Inferior parietal cortex (tissue), 1 donor: ENCODE data around the gene MX2.

Source experiments
- DNase-seq: peaks from one replicate; pipeline ENCODE4 v3.0.0-alpha.2; 2016; ENCODE audit errors: extremely low spot score

MX2 gene

DNA sequence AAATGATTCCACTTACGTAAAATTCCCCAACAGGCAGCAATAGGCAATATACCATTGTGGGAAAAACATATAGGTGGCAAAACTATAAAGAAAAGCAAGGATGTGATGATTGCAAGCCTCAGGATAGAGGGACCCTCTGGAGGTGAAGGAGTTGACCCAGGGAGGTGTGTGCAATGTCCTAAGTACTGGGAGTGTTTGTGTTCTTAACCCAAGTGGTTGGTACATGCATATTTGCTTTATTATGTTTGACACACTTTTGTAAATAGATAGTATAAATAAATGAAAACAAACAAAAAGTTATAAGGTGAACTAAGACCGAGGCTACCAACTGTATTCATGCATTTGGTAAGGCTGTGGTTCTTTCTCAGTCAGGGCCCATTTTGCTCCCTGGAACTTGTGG, 71.7 kb downstream of the MX2 start:
- no peak for DNase-seq

DNA sequence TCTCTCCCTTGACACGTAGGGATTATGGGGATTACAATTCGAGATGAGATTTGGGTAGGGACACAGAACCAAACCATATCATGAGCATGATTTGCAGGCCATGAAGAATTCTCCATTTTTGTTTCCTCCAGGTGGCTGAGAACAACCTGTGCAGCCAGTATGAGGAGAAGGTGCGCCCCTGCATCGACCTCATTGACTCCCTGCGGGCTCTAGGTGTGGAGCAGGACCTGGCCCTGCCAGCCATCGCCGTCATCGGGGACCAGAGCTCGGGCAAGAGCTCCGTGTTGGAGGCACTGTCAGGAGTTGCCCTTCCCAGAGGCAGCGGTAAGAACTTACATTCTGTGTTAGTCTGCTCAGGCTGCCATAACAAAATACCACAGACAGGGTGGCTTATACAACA, 73.9 kb downstream of the MX2 start:
- DNase-seq = no peak

DNA sequence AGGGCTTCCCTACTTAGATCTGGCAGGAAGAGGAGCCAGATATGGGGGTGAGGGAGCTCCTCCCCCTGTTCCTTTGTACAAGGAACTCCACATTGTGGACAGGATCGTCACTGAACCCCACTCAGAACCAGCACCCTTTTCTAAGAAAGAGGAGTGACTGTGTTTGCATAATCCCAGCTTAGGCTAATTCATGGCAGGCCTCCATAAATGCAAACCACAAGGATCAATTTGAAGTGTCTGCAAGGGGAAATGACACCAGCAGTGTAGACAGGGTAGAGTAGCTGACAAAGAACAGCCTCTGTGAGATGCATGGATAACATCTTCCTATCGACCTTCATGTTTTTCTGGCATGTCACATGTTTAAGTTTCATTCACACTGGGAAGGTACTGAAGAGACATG, 75.9 kb downstream of the MX2 start:
- no peak for DNase-seq

DNA sequence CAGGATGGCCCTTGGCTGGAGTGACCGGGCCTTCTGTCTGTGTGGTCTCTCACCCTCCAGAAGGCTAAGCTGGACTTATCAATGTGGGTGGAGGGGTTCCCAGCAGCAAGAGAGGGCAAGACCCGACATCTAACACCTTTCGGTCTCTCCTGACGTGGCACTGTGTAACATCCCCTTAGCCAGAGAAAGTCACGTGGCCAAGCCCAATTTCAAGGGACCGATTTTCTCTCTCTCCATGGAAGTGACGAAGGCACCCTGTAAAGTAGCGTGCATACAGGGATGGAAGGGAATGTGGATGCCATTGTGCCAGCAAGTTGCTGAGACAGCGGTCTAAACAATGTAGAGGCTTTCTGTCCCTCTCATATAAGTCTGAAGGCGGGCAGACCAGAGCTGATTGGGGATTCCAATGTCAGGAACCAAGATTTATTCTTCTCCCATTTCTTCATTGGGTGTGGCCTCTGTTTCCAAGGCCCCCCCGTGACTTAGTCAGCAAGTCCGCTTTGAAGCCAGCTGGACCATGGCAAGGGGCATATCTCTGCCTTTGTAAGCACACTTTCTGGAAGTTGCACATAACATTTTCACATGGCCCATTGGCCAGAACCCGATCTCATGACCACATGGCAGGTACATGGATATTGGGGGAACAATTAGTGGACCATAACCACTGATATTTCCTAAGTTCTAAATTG, 76.7 kb downstream of the MX2 start:
- DNase-seq = no peak

DNA sequence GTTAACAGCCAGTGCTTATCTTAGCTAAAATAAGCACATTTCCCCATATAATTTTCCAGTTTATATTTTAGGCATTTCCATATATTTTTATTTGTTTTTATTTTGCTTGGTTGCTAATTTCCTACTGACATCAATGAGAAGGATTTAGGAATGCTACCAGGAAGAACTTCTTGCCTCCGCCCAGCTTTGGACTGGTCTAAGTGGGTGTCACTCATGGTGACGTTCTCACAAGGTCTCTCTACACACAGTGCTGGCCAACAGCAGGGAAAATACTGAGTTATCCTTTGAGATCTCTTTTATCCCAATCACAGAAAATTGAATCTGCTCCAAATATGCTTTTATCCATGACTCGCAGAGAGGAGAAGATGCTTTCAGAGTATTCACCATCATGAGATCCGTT, 77.4 kb downstream of the MX2 start:
- no peak for DNase-seq

DNA sequence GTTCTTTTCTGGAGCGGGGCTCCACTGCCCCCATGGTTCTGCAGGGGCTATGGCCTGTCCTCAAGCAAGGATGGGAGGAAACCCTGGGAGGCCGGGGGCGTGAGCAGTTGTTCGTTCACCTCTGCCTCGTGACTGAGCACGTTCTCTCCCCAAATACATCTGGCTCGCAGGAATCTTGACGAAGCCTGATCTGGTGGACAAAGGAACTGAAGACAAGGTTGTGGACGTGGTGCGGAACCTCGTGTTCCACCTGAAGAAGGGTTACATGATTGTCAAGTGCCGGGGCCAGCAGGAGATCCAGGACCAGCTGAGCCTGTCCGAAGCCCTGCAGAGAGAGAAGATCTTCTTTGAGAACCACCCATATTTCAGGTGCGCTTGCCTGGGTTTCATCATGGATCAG, 79.7 kb downstream of the MX2 start:
- no peak for DNase-seq

DNA sequence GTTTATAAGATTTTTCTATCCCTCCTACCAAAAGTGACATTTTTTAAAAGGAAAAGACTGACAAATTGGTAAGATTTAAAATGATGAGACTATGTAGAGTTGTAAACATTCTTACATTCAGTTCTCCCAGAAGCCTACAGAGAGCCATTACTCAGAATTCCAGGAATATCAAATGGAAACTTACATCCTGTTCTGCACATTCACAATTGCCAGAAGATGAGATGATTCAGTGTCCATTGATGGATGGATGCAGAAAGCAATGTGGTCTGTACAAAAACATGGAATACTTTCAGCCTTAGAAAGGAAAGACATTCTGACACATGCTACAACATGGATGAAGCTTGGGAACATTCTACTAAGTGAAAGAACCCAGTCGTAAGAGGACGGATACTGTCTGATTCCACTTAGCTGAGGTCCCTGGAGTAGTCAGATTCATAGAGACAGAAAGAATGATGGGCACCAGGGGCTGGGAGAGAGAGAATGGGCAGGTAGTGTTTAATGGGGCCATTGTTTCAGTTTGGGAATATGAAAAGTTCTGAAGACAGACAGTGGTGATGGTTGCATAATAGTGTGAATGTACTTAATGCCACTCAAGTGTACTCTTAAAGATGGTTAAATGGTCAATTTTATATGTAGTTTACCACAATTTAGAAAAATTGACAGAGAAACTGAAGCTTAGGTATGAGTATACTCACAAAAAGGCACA, 80.8 kb downstream of the MX2 start:
- DNase-seq = no peak

DNA sequence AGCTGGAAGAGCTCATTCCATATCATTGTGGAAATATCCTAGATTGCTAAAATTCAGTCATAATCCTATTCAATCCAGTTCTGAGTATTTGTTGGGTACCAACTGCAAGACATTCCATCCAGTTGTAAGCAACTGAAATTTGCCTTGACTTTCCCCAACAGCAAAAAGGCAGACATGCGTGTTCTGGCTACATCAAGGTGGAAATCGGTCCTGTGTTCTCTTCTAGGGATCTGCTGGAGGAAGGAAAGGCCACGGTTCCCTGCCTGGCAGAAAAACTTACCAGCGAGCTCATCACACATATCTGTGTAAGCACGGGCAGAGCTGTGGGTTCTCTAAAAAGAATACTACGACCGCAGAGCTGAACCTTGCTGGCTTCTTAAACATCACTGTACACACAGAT, 81.7 kb downstream of the MX2 start:
- no peak for DNase-seq

DNA sequence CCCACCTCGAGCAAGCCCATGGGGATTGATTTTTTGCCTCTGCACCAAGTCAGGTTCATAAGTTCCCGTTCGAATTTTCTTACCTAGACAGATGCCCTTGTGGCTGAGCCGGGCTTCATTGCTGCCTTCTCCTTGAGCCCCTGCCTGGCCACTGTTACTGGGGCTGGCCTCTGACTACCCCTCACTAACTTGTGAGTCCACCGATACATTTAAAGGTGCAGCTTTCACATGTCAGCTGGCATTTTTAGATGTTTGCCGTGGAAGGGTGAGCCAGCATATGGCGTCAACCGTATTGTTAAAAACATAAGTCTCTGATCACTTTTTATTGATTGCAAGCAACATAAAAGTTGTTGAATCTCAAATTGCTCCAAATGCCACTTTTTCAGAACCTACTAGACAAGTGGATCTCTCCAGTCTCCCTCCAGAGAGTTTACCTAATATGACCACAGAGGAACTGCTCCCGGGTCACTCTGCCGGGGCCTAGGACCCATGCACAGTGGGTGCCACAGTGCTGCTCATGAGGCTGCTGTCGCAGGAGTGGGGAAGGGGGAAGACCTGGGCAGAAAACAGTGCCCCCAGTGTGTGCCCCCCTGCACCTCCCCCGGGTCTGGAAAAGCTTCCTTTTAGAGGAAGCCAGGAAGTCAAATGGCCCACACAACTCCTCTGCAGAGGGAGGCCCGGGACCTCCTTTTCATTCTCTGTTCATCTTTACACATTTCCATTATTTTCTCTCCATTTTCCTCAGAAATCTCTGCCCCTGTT, 83.1 kb downstream of the MX2 start:
- no peak for DNase-seq

DNA sequence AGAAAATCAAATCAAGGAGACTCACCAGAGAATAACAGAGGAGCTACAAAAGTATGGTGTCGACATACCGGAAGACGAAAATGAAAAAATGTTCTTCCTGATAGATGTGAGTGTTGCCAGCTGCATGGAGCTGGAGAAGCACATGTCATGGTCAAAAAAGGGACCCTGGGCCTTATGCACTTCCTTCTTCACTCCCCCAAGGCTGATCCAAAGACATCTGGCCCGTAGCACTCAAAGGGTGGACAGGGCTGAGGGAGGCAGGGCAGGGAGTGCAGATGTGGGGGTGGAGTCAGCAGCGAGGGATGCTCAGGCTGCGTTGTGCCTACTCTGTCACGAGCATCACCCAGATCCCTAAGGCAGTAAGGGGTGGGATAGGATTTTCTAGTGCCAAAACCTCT, 83.6 kb downstream of the MX2 start:
- DNase-seq = no peak

DNA sequence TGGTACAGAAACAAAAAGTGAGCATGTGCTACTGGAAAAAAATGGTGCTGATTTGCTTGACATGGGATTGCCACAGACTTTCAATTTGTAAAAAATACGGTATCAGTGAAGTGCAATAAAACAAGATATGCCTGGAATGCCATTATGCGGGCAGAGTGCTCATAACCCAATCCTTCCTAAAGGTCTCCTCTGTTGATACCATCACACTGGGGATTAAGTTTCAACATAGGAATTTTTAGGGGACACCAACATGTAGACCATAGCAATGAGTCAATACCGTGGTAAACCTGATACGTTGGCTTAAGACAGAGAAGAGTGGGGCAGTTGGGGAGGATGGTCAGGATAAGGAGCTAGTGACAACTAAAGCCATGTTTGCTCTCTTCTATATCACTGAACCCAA, 84.8 kb downstream of the MX2 start:
- DNase-seq = no peak

DNA sequence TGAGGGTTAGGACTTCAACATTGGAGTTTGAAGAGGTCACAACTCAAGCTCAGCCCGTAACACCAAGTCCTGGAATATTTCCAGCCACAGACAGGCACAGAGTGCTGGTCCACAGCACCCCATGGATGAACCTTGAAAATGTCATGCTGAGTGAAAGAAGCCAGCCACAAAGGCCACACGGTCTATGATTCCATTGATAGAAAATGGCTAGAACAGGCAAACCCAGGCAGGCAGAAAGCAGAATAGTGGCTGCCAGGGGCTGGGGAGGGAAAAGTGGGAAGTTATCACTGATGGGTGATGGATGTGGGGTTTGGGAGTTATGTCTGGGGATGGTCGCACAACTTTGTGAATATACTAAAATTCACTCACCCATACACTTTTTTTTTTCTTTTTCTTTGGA, 85.5 kb downstream of the MX2 start:
- no peak for DNase-seq

DNA sequence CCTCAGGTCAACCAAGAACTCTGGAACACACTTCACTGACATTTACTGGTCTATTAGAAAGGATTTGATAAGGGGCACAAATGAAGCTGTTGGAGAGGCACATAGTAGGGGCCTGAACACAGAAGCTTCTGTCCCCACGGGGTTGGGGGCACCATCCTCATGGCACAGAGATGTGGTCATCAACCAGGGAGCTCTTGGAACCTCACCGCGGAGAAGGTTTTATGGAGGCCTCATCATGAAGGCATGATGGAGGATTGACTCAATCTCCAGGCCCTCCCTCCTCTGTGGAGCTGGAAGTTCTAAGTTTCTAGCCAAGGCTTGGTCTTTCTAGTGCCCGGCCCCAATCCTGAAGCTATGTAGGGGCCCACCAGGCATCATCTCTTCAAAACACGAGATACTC, 87.8 kb downstream of the MX2 start:
- DNase-seq = no peak

DNA sequence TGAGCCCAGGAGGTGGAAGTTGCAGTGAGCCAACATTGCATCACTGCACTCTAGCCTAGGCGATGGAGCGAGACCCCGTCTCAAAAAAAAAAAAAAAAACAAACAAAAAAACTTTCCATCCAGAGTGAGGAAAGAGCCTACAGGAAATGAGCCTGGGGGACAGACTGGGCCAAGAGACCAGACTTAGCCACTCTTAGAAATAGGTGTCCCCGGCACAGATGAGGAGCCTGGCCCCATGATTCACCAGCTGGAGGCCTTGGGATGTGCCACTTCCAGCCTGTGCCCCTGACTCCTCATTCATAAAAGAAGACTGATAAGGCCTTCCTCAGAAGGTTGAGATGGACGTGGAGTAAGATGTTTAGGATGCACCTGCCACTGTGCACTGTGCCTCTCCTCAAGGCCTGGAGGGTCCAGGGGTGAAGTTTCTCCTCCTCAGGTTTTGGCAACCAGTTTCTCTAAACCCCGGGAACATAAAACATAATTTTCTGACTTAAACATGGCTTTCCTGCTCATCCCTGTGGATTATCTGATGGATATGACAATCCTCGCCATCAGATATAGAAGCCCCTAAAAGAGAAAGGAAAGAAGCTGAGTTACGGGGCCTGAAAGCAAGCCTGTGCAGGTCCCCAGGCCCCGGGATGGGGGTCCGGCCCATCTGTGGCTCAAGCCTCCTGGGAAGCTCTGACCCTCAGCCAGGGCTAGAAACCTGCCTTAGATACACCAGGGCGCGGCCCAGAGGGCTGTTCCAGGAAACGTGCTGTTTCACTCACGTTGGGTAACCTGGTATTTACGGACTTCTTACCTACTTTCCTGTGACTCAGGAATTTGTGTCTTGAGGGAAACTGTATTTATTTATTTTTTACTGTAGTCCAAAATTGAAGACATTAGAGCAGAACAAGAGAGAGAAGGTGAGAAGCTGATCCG, 90.2 kb downstream of the MX2 start:
- no peak for DNase-seq

DNA sequence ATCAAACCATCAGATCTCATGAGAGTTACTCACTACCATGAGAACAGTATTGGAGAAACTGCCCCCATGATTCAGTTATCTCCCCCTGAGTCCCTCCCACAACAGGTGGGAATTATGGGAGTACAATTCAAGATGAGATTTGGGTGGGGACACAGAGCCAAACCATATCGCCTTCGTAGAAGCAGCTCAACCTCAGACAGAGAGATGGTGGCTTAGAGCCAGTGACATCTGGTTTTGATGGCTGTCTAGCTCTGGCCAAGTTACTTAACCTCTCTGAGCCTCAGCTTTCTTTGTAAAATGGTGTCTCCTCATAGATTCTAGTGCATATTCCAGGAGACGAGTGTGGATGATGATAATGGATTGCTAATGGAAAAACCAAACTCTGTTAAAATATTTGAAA, 91.4 kb downstream of the MX2 start:
- no peak for DNase-seq

DNA sequence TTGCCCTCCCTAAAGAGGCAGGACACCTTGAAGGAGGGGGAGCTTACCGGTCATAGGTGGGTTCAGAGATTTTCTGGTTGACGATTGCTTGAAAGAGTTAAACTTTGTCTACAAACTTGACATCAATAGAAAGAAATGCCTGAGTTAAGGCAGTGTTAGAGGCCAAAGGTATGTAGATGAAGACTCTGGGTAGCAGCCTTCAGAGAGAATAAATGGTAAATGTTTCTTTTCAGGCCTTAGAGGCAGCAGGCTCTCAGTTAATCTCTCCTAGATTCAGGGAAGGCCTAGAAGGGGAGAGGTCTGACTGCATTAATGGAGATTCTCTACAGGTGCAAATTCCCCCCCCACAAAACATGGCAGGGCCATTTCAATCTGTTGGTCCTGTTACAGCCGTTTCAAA, 91.9 kb downstream of the MX2 start:
- no peak for DNase-seq

DNA sequence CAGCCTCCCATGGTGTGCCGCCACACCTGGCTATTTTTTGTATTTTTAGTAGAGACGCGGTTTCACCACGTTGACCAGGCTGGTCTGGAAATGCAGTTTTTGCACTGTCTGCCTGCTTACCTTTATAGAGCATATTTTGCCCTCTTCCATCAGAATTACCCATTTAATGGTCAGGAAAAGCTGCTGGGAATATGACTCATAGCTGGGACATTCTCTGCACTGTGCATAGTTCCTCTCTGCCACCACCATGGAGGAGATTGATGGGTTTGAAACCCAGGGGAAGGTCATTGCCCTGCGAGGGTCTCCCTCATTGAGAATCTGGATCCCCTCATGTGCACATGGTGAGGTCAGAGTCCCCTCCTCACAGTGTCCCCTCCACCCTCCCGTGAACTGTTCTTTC, 96.3 kb downstream of the MX2 start:
- DNase-seq = no peak

DNA sequence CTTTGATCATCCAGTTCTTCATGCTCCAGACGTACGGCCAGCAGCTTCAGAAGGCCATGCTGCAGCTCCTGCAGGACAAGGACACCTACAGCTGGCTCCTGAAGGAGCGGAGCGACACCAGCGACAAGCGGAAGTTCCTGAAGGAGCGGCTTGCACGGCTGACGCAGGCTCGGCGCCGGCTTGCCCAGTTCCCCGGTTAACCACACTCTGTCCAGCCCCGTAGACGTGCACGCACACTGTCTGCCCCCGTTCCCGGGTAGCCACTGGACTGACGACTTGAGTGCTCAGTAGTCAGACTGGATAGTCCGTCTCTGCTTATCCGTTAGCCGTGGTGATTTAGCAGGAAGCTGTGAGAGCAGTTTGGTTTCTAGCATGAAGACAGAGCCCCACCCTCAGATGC, 96.7 kb downstream of the MX2 start:
- no peak for DNase-seq
